LNCaP clone FGC (cell line): ENCODE data around the gene FNDC3B.

Experiments used
- DNase-seq: peaks from one replicate; pipeline ENCODE4 v3.0.0-alpha.2; 2011; ENCODE audit warnings: low read depth
- H3K4me3 ChIP-seq: 2 replicates; pipeline ENCODE4 v1.5.1; 2011; ENCODE audit warnings: mild to moderate bottlenecking, low read depth, low read length, control low read depth
- CTCF ChIP-seq: IDR thresholded peaks from 2 replicates; pipeline ENCODE4 v1.5.1; 2012; ENCODE audit warnings: mild to moderate bottlenecking; ENCODE audit not compliant: control insufficient read depth, insufficient read depth; ENCODE audit errors: extremely low read depth

The FNDC3B gene

GRCh38 chr3:172177803-172178316, 138.5 kb downstream of the FNDC3B start:
- no peak for TF ChIP-seq CTCF
- no peak overlapping the region for H3K4me3 ChIP-seq
- no peak for DNase-seq

GRCh38 chr3:172179680-172180399, 140.5 kb downstream of the FNDC3B start:
- no peak overlapping the region for H3K4me3 ChIP-seq
- DNase-seq, result no peak
- no peak for TF ChIP-seq CTCF

GRCh38 chr3:172180473-172180872, 141.1 kb downstream of the FNDC3B start:
- DNase-seq, result no peak
- no peak overlapping the region for H3K4me3 ChIP-seq
- no peak for TF ChIP-seq CTCF

- TF ChIP-seq CTCF, result no peak
- no peak overlapping the region for H3K4me3 ChIP-seq
- no peak for DNase-seq
Measured at GRCh38 chr3:172181932-172182586, 142.7 kb downstream of the FNDC3B start.

GRCh38 chr3:172182797-172183196, 143.4 kb downstream of the FNDC3B start:
- H3K4me3 ChIP-seq, result no peak overlapping the region
- DNase-seq, result no peak

GRCh38 chr3:172184106-172184822, 144.9 kb downstream of the FNDC3B start:
- H3K4me3 ChIP-seq, result no peak overlapping the region
- DNase-seq, result no peak
- no peak for TF ChIP-seq CTCF

More at GRCh38 chr3:172182797-172183196, 143.4 kb downstream of the FNDC3B start:
- TF ChIP-seq CTCF, result no peak
